Measurements from ENCODE around the gene ZNF3.

- TF ChIP-seq CTCF (IDR thresholded peaks at IDR 0.05) (no peak), POLR2A (IDR thresholded peaks at IDR 0.05) (no peak)
These were observed 4.0 kb upstream of the ZNF3 start for GRCh38 chr7:100085515-100085914.
